Activated naive CD8-positive, alpha-beta T cell treated with anti-CD3 and anti-CD28 coated beads, Interleukin-2, amount 10 ng/mL, durations not matched to agents 7 days and 5 days (primary cell): ENCODE measurements around the gene MACROD2. TPM values are rescaled to one million over a fixed set of nuclear protein-coding genes. Genes with fewer than 3 reads are reported as not detected.

ENCODE experiments used
- ATAC-seq: fragments of 150-1000 bp; cut with Tn5 transposase; one replicate; pipeline ENCODE4 v1.10.0; 2021; ENCODE audit warnings: low read depth, moderate library complexity
- POLR2A ChIA-PET: fragments of 350-600 bp; sonication (Branson Sonifier 250); formaldehyde crosslinking; loops from one replicate; lab custom pipeline; 2021; ENCODE audit warnings: antibody characterized with exemption; lab: Charles Lee
- DNase-seq: peaks from one replicate; pipeline ENCODE4 v3.0.0; 2021
- H3K27ac Mint-ChIP-seq: one replicate; pipeline ENCODE4 v1.8.0; 2022; ENCODE audit warnings: mild to moderate bottlenecking, mixed read lengths
- H3K27me3 Mint-ChIP-seq: one replicate; pipeline ENCODE4 v1.8.0; 2022; ENCODE audit warnings: mild to moderate bottlenecking, moderate library complexity, mixed read lengths
- H3K36me3 Mint-ChIP-seq: one replicate; pipeline ENCODE4 v1.8.0; 2021; ENCODE audit warnings: mild to moderate bottlenecking, mixed read lengths
- H3K4me1 Mint-ChIP-seq: one replicate; pipeline ENCODE4 v1.8.0; 2021; ENCODE audit warnings: mixed read lengths
- H3K4me3 Mint-ChIP-seq: one replicate; pipeline ENCODE4 v1.8.0; 2022; ENCODE audit warnings: mild to moderate bottlenecking, moderate library complexity, mixed read lengths
- H3K9me3 Mint-ChIP-seq: one replicate; pipeline ENCODE4 v1.8.0; 2021; ENCODE audit warnings: mixed read lengths
- total RNA-seq, 2 experiments: library from RNA; stranded (reverse); gene quantifications; one replicate each; pipeline ENCODE4 v1.2.3, GENCODE V29; 2021

Gene MACROD2
- total RNA-seq, 2 experiments from 2014 or later = not detected

- no peaks in the 10 kb centered on the region for H3K27me3 Mint-ChIP-seq
- no peaks in the 10 kb centered on the region for H3K36me3 Mint-ChIP-seq
- no peak for ATAC-seq
- no peak overlapping the region for H3K4me3 Mint-ChIP-seq
- H3K27ac Mint-ChIP-seq = no peak overlapping the region
- POLR2A ChIA-PET = no interaction called here
- DNase-seq = no peak
- H3K4me1 Mint-ChIP-seq = no peaks in the 10 kb centered on the region
- H3K9me3 Mint-ChIP-seq = peaks cover 1% of the 10 kb centered on the region
Measured at GRCh38 chr20:14826543-14827313, 831.4 kb downstream of the MACROD2 start.

GRCh38 chr20:14828459-14828858, 833.1 kb downstream of the MACROD2 start:
- Mint-ChIP-seq H3K27me3 (no peaks in the 10 kb centered on the region), H3K4me3 (no peak overlapping the region), H3K27ac (no peak overlapping the region)

GRCh38 chr20:14829906-14830305, 834.6 kb downstream of the MACROD2 start:
- H3K4me3 Mint-ChIP-seq = no peak overlapping the region
- ATAC-seq (no peak), DNase-seq (no peak)
- no peaks in the 10 kb centered on the region for H3K36me3 Mint-ChIP-seq
- H3K9me3 Mint-ChIP-seq = no peaks in the 10 kb centered on the region
- POLR2A ChIA-PET = no interaction called here
- H3K4me1 Mint-ChIP-seq = no peaks in the 10 kb centered on the region
- H3K27me3 Mint-ChIP-seq = no peaks in the 10 kb centered on the region
- no peak overlapping the region for H3K27ac Mint-ChIP-seq

More at GRCh38 chr20:14828459-14828858, 833.1 kb downstream of the MACROD2 start:
- Mint-ChIP-seq H3K36me3 (no peaks in the 10 kb centered on the region), H3K4me1 (no peaks in the 10 kb centered on the region), H3K9me3 (peaks cover 1% of the 10 kb centered on the region)
- POLR2A ChIA-PET = no interaction called here
- ATAC-seq (no peak), DNase-seq (no peak)

- Mint-ChIP-seq H3K4me1 (no peaks in the 10 kb centered on the region), H3K4me3 (no peak overlapping the region), H3K36me3 (no peaks in the 10 kb centered on the region), H3K27ac (no peak overlapping the region), H3K9me3 (no peaks in the 10 kb centered on the region), H3K27me3 (no peaks in the 10 kb centered on the region)
- POLR2A ChIA-PET = no interaction called here
- ATAC-seq (no peak), DNase-seq (no peak)
Measured at GRCh38 chr20:14830466-14830865, 835.1 kb downstream of the MACROD2 start.

- H3K36me3 Mint-ChIP-seq = no peaks in the 10 kb centered on the region
- H3K27me3 Mint-ChIP-seq = no peaks in the 10 kb centered on the region
- no peak overlapping the region for H3K4me3 Mint-ChIP-seq
- no peak overlapping the region for H3K27ac Mint-ChIP-seq
- ATAC-seq = no peak
- POLR2A ChIA-PET = no interaction called here
- H3K9me3 Mint-ChIP-seq = no peaks in the 10 kb centered on the region
- no peaks in the 10 kb centered on the region for H3K4me1 Mint-ChIP-seq
- no peak for DNase-seq
Measured at GRCh38 chr20:14830899-14831298, 835.6 kb downstream of the MACROD2 start.

GRCh38 chr20:14832630-14833029, 837.3 kb downstream of the MACROD2 start:
- DNase-seq = no peak
- H3K4me3 Mint-ChIP-seq = no peak overlapping the region
- no peaks in the 10 kb centered on the region for H3K27me3 Mint-ChIP-seq
- no peaks in the 10 kb centered on the region for H3K36me3 Mint-ChIP-seq
- no peak overlapping the region for H3K27ac Mint-ChIP-seq
- ATAC-seq = no peak
- H3K9me3 Mint-ChIP-seq = no peaks in the 10 kb centered on the region
- no peaks in the 10 kb centered on the region for H3K4me1 Mint-ChIP-seq
- POLR2A ChIA-PET = no interaction called here

GRCh38 chr20:14838663-14839628, 843.6 kb downstream of the MACROD2 start:
- Mint-ChIP-seq H3K36me3 (no peaks in the 10 kb centered on the region), H3K4me1 (no peaks in the 10 kb centered on the region), H3K27ac (no peak overlapping the region), H3K27me3 (no peaks in the 10 kb centered on the region), H3K9me3 (no peaks in the 10 kb centered on the region), H3K4me3 (no peak overlapping the region)
- ATAC-seq = no peak
- no peak for DNase-seq
- POLR2A ChIA-PET = no interaction called here

GRCh38 chr20:14845199-14846160, 850.2 kb downstream of the MACROD2 start:
- POLR2A ChIA-PET = no interaction called here
- Mint-ChIP-seq H3K27me3 (no peaks in the 10 kb centered on the region), H3K4me1 (no peaks in the 10 kb centered on the region)

GRCh38 chr20:14848806-14849205, 853.5 kb downstream of the MACROD2 start:
- ATAC-seq (no peak), DNase-seq (no peak)
- POLR2A ChIA-PET = no interaction called here
- Mint-ChIP-seq H3K27ac (no peak overlapping the region), H3K4me1 (no peaks in the 10 kb centered on the region), H3K4me3 (no peak overlapping the region), H3K27me3 (no peaks in the 10 kb centered on the region), H3K9me3 (peaks cover 2% of the 10 kb centered on the region), H3K36me3 (no peaks in the 10 kb centered on the region)

More at GRCh38 chr20:14845199-14846160, 850.2 kb downstream of the MACROD2 start:
- ATAC-seq (no peak), DNase-seq (no peak)
- Mint-ChIP-seq H3K36me3 (no peaks in the 10 kb centered on the region), H3K27ac (no peak overlapping the region), H3K9me3 (peaks cover under 1% of the 10 kb centered on the region), H3K4me3 (no peak overlapping the region)

GRCh38 chr20:14853079-14853478, 857.8 kb downstream of the MACROD2 start:
- Mint-ChIP-seq H3K27ac (no peak overlapping the region), H3K36me3 (no peaks in the 10 kb centered on the region), H3K27me3 (no peaks in the 10 kb centered on the region), H3K4me1 (no peaks in the 10 kb centered on the region), H3K4me3 (no peak overlapping the region), H3K9me3 (peaks cover 2% of the 10 kb centered on the region)
- ATAC-seq (no peak), DNase-seq (no peak)
- POLR2A ChIA-PET = no interaction called here

GRCh38 chr20:14855171-14855570, 859.9 kb downstream of the MACROD2 start:
- POLR2A ChIA-PET = no interaction called here
- H3K36me3 Mint-ChIP-seq = no peaks in the 10 kb centered on the region

GRCh38 chr20:14859627-14860026, 864.3 kb downstream of the MACROD2 start:
- POLR2A ChIA-PET = no interaction called here
- Mint-ChIP-seq H3K4me3 (no peak overlapping the region), H3K36me3 (no peaks in the 10 kb centered on the region), H3K9me3 (no peaks in the 10 kb centered on the region), H3K27ac (no peak overlapping the region), H3K27me3 (no peaks in the 10 kb centered on the region), H3K4me1 (no peaks in the 10 kb centered on the region)
- ATAC-seq = no peak
- DNase-seq = no peak

More at GRCh38 chr20:14855171-14855570, 859.9 kb downstream of the MACROD2 start:
- H3K4me3 Mint-ChIP-seq = no peak overlapping the region
- H3K27me3 Mint-ChIP-seq = no peaks in the 10 kb centered on the region
- peaks cover 2% of the 10 kb centered on the region for H3K9me3 Mint-ChIP-seq
- DNase-seq (no peak), ATAC-seq (no peak)
- H3K27ac Mint-ChIP-seq = no peak overlapping the region
- H3K4me1 Mint-ChIP-seq = no peaks in the 10 kb centered on the region

GRCh38 chr20:14860410-14860814, 865.1 kb downstream of the MACROD2 start:
- H3K27ac Mint-ChIP-seq = no peak overlapping the region
- ATAC-seq (no peak), DNase-seq (no peak)
- no peaks in the 10 kb centered on the region for H3K9me3 Mint-ChIP-seq
- POLR2A ChIA-PET = no interaction called here
- H3K36me3 Mint-ChIP-seq = no peaks in the 10 kb centered on the region
- H3K4me3 Mint-ChIP-seq = no peak overlapping the region
- H3K4me1 Mint-ChIP-seq = no peaks in the 10 kb centered on the region
- H3K27me3 Mint-ChIP-seq = no peaks in the 10 kb centered on the region
